Urinary bladder (tissue), 4 donors: Measurements from ENCODE around the gene PEDS1. TPM values are rescaled to one million over a fixed set of nuclear protein-coding genes. Genes with fewer than 3 reads are reported as not detected.
"Not testable (repeated sequence)": the region's sequence is repeated elsewhere in the genome, so short reads cannot be mapped to it uniquely, and the experiment has no call there.

ENCODE experiments used
- DNase-seq: peaks from one replicate; pipeline ENCODE4 v3.0.0-alpha.2; 2015; ENCODE audit errors: extremely low spot score
- H3K27ac ChIP-seq: one replicate; pipeline ENCODE4 v1.5.1; 2013; ENCODE audit warnings: low read depth, mild to moderate bottlenecking, moderate library complexity
- H3K36me3 ChIP-seq: one replicate; pipeline ENCODE4 v1.6.1; 2013; ENCODE audit warnings: mild to moderate bottlenecking, moderate library complexity; ENCODE audit not compliant: insufficient read depth
- H3K4me1 ChIP-seq: one replicate; pipeline ENCODE4 v1.6.1; 2013; ENCODE audit warnings: mild to moderate bottlenecking, moderate library complexity; ENCODE audit not compliant: insufficient read depth
- H3K4me3 ChIP-seq: one replicate; pipeline ENCODE4 v1.5.1; 2013; ENCODE audit warnings: low read depth, low read length
- WGBS: extraction: QIAGEN DNeasy Blood & Tissue Kit; methylation state at CpG from one replicate; pipeline ENCODE4 v1.1.7; 2013; 5-methylcytosine and 5-hydroxymethylcytosine counted together
- polyA plus RNA-seq: library from polyadenylated mRNA; stranded (reverse); fragments of 200-250 nt; gene quantifications from one replicate; pipeline ENCODE4 v1.2.3, GENCODE V29; 2013
- total RNA-seq: library from RNA; depleted of rRNA; stranded (reverse); fragments of >200 nt; gene quantifications from one replicate; pipeline ENCODE4 v1.2.3, GENCODE V29; 2014
- donor health status: healthy with polysubstance abuse.
- donor health status: healthy.

The PEDS1 gene
- total and polyA plus RNA-seq, 2 donors = 9.9 to 54.2 TPM

- DNase-seq = no peak
- no peak overlapping the region for H3K4me3 ChIP-seq
- H3K27ac ChIP-seq = no peak overlapping the region
- no peaks in the 10 kb centered on the region for H3K36me3 ChIP-seq
- 18% methylated on average over 16 of the region's 16 CpGs for WGBS
- H3K4me1 ChIP-seq = no peaks in the 10 kb centered on the region
These were observed 32.8 kb upstream of the PEDS1 start for GRCh38 chr20:50186151-50186885.

GRCh38 chr20:50185426-50185825 is 31.9 kb upstream of the PEDS1 start:
- 93% methylated on average over 5 of the region's 5 CpGs for WGBS
- Histone ChIP-seq H3K4me3 (no peak overlapping the region), H3K4me1 (no peaks in the 10 kb centered on the region), H3K27ac (no peak overlapping the region), H3K36me3 (no peaks in the 10 kb centered on the region)
- no peak for DNase-seq

- no peak for DNase-seq
- Histone ChIP-seq H3K36me3 (no peaks in the 10 kb centered on the region), H3K27ac (no peak overlapping the region), H3K4me3 (no peak overlapping the region), H3K4me1 (no peaks in the 10 kb centered on the region)
- WGBS = 78% methylated on average over 2 of the region's 2 CpGs
These were observed 28.8 kb upstream of the PEDS1 start for GRCh38 chr20:50182346-50182745.

- WGBS = 89% methylated on average over 10 of the region's 10 CpGs
- Histone ChIP-seq H3K27ac (no peak overlapping the region), H3K36me3 (no peaks in the 10 kb centered on the region), H3K4me1 (no peaks in the 10 kb centered on the region), H3K4me3 (no peak overlapping the region)
- no peak for DNase-seq
These were observed 27.8 kb upstream of the PEDS1 start for GRCh38 chr20:50181344-50181743.

GRCh38 chr20:50178672-50179071 is 25.1 kb upstream of the PEDS1 start:
- WGBS = 86% methylated on average over 9 of the region's 9 CpGs
- not testable (repeated sequence) for H3K27ac ChIP-seq, H3K4me1 ChIP-seq, H3K36me3 ChIP-seq, DNase-seq, H3K4me3 ChIP-seq

- WGBS = 93% methylated on average over 18 of the region's 18 CpGs
- Histone ChIP-seq H3K4me1 (no peaks in the 10 kb centered on the region), H3K27ac (no peak overlapping the region), H3K36me3 (no peaks in the 10 kb centered on the region), H3K4me3 (no peak overlapping the region)
- DNase-seq = no peak
These were observed 22.7 kb upstream of the PEDS1 start for GRCh38 chr20:50175938-50176933.

GRCh38 chr20:50174456-50174855 is 20.9 kb upstream of the PEDS1 start:
- Histone ChIP-seq H3K4me3 (no peak overlapping the region), H3K27ac (no peak overlapping the region), H3K36me3 (no peaks in the 10 kb centered on the region), H3K4me1 (no peaks in the 10 kb centered on the region)
- no peak for DNase-seq
- 89% methylated on average over 5 of the region's 5 CpGs for WGBS

GRCh38 chr20:50172347-50173013 is 19.0 kb upstream of the PEDS1 start:
- 4% methylated on average over 36 of the region's 36 CpGs for WGBS
- DNase-seq = no peak

GRCh38 chr20:50170549-50171220 is 17.2 kb upstream of the PEDS1 start:
- Histone ChIP-seq H3K36me3 (no peaks in the 10 kb centered on the region), H3K4me1 (no peaks in the 10 kb centered on the region), H3K27ac (no peak overlapping the region), H3K4me3 (no peak overlapping the region)
- 90% methylated on average over 14 of the region's 14 CpGs for WGBS
- no peak for DNase-seq

More at GRCh38 chr20:50172347-50173013, 19.0 kb upstream of the PEDS1 start:
- Histone ChIP-seq H3K36me3 (no peaks in the 10 kb centered on the region), H3K27ac (peak overlapping the region; percentile 24), H3K4me1 (no peaks in the 10 kb centered on the region), H3K4me3 (peak overlapping the region; percentile 42)

- DNase-seq = no peak
These were observed 15.9 kb upstream of the PEDS1 start for GRCh38 chr20:50169329-50169823.

GRCh38 chr20:50165684-50166554 is 12.4 kb upstream of the PEDS1 start:
- DNase-seq = peak; percentile 98
- no peak overlapping the region for H3K4me3 ChIP-seq
- whole genome bisulfite sequencing = 4% methylated on average over 20 of the region's 20 CpGs
- H3K27ac ChIP-seq = peak overlapping the region; percentile 40
- no peaks in the 10 kb centered on the region for H3K36me3 ChIP-seq
- no peaks in the 10 kb centered on the region for H3K4me1 ChIP-seq

More at GRCh38 chr20:50169329-50169823, 15.9 kb upstream of the PEDS1 start:
- Histone ChIP-seq H3K36me3 (no peaks in the 10 kb centered on the region), H3K27ac (no peak overlapping the region), H3K4me1 (no peaks in the 10 kb centered on the region), H3K4me3 (no peak overlapping the region)
- 21% methylated on average over 5 of the region's 5 CpGs for WGBS

- Histone ChIP-seq H3K4me1 (no peaks in the 10 kb centered on the region), H3K36me3 (no peaks in the 10 kb centered on the region), H3K4me3 (no peak overlapping the region), H3K27ac (no peak overlapping the region)
- no peak for DNase-seq
- WGBS = 57% methylated on average over 9 of the region's 9 CpGs
These were observed 10.2 kb upstream of the PEDS1 start for GRCh38 chr20:50163570-50164317.
